Measurements from ENCODE around the gene MYO18B. TPM values are rescaled to one million over a fixed set of nuclear protein-coding genes. Genes with fewer than 3 reads are reported as not detected.

Gene MYO18B
- total RNA-seq, 1 experiment from 2014 or later, result 0.05 TPM

GRCh38 chr22:25876871-25877270, 134.9 kb downstream of the MYO18B start:
- Histone ChIP-seq H3K4me2 (ENCODE audit: low read length) (no peak overlapping the region), H3K4me3 (replicated peaks in 1 of 2; ENCODE audit: low read depth in 1 of 2, low read length in 2 of 2) (no peak overlapping the region), H3K27me3 (ENCODE audit: insufficient read depth, low read length) (peaks cover 66% of the 10 kb centered on the region), H4K20me1 (ENCODE audit: insufficient read depth) (no peaks in the 10 kb centered on the region), H3K36me3 (ENCODE audit: control insufficient read depth in 1 of 2, insufficient read depth in 2 of 2, low read length in 2 of 2) (no peaks in the 10 kb centered on the region), H3K79me2 (ENCODE audit: insufficient read depth, low read length) (no peaks in the 10 kb centered on the region), H3K9me3 (ENCODE audit: control insufficient read depth in 1 of 2, insufficient read depth in 1 of 2, low read depth in 1 of 2, low read length in 2 of 2) (no peaks in the 10 kb centered on the region), H2AFZ (ENCODE audit: low read depth, low read length, poor library complexity, severe bottlenecking) (no peak overlapping the region), H3K9me2 (ENCODE audit: insufficient read depth) (no peaks in the 10 kb centered on the region), H3K4me1 (ENCODE audit: control insufficient read depth in 1 of 2, insufficient read depth in 2 of 2, low read length in 2 of 2) (no peaks in the 10 kb centered on the region), H3K27ac (ENCODE audit: low read depth, low read length) (no peak overlapping the region), H3K9ac (ENCODE audit: low read length) (no peak overlapping the region)
- RAD21 ChIA-PET (ENCODE audit: low non-redundant PET in 1 of 2, low total read pairs in 2 of 2, uncharacterized antibody in 2 of 2, unreplicated experiment in 2 of 2), result no interaction called here
- no peak for TF ChIP-seq EZH2 (IDR thresholded peaks at IDR 0.05)
- TF ChIP-seq CEBPB (IDR thresholded peaks at IDR 0.05; ENCODE audit: low read depth), result no peak
- no peak for TF ChIP-seq POLR2AphosphoS5 (IDR thresholded peaks at IDR 0.05; ENCODE audit: low read depth, low read length)
- TF ChIP-seq, protein P1, sequence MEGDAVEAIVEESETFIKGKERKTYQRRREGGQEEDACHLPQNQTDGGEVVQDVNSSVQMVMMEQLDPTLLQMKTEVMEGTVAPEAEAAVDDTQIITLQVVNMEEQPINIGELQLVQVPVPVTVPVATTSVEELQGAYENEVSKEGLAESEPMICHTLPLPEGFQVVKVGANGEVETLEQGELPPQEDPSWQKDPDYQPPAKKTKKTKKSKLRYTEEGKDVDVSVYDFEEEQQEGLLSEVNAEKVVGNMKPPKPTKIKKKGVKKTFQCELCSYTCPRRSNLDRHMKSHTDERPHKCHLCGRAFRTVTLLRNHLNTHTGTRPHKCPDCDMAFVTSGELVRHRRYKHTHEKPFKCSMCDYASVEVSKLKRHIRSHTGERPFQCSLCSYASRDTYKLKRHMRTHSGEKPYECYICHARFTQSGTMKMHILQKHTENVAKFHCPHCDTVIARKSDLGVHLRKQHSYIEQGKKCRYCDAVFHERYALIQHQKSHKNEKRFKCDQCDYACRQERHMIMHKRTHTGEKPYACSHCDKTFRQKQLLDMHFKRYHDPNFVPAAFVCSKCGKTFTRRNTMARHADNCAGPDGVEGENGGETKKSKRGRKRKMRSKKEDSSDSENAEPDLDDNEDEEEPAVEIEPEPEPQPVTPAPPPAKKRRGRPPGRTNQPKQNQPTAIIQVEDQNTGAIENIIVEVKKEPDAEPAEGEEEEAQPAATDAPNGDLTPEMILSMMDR (IDR thresholded peaks at IDR 0.05 in 2 of 3, conservative IDR thresholded peaks at IDR 0.05 in 1 of 3; ENCODE audit: borderline replicate concordance in 1 of 3, insufficient read depth in 1 of 3, low read depth in 2 of 3, low read length in 2 of 3), result no peak
- TF ChIP-seq, protein P2, sequence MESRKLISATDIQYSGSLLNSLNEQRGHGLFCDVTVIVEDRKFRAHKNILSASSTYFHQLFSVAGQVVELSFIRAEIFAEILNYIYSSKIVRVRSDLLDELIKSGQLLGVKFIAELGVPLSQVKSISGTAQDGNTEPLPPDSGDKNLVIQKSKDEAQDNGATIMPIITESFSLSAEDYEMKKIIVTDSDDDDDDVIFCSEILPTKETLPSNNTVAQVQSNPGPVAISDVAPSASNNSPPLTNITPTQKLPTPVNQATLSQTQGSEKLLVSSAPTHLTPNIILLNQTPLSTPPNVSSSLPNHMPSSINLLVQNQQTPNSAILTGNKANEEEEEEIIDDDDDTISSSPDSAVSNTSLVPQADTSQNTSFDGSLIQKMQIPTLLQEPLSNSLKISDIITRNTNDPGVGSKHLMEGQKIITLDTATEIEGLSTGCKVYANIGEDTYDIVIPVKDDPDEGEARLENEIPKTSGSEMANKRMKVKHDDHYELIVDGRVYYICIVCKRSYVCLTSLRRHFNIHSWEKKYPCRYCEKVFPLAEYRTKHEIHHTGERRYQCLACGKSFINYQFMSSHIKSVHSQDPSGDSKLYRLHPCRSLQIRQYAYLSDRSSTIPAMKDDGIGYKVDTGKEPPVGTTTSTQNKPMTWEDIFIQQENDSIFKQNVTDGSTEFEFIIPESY (IDR thresholded peaks at IDR 0.05; ENCODE audit: extremely low read depth, insufficient replicate concordance, low read length), result no peak
- TF ChIP-seq TCF7L2 (IDR thresholded peaks at IDR 0.05; ENCODE audit: borderline replicate concordance, extremely low read depth, insufficient read depth, insufficient read length), result no peak
- TF ChIP-seq JUND (IDR thresholded peaks at IDR 0.05), result no peak
- no peak for TF ChIP-seq FOSL1 (IDR thresholded peaks at IDR 0.05; ENCODE audit: low read depth)
- TF ChIP-seq MAX (IDR thresholded peaks at IDR 0.05), result no peak
- TF ChIP-seq REST (IDR thresholded peaks at IDR 0.05; ENCODE audit: low read depth), result no peak
- no peak for TF ChIP-seq SP1 (IDR thresholded peaks at IDR 0.05; ENCODE audit: low read depth)
- TF ChIP-seq ZFX (IDR thresholded peaks at IDR 0.05), result no peak
- TF ChIP-seq EGR1 (IDR thresholded peaks at IDR 0.05; ENCODE audit: low read depth), result no peak
- TF ChIP-seq SIN3A (IDR thresholded peaks at IDR 0.05; ENCODE audit: low read depth), result no peak
- TF ChIP-seq YY1 (IDR thresholded peaks at IDR 0.05; ENCODE audit: extremely low read depth, insufficient replicate concordance, low read depth, low read length), result no peak
- no peak for TF ChIP-seq ZNF274 (IDR thresholded peaks at IDR 0.05; ENCODE audit: low read depth, low read length)
- no peak for TF ChIP-seq POLR2A (IDR thresholded peaks at IDR 0.05; ENCODE audit: borderline replicate concordance, extremely low read depth, insufficient read depth, insufficient read length)
- no peak for TF ChIP-seq SRF (IDR thresholded peaks at IDR 0.05; ENCODE audit: low read depth)
- POLR2A ChIA-PET, result no interaction called here
- no TSS peak for BruUV-seq (replicated peaks)
- intact Hi-C loops (cut with micrococcal nuclease), result no loop called here
- CTCF ChIA-PET, result interaction anchor here (1.2 kb wide), 1 partner anchor 454 kb away, joined by 3 read pairs; no protein-coding TSS in a partner anchor
- ATAC-seq (no peak), DNase-seq (ENCODE audit: low read depth, low spot score) (no peak)
